ENCODE measurements around the gene CTBP1. TPM values are rescaled to one million over a fixed set of nuclear protein-coding genes. Genes with fewer than 3 reads are reported as not detected.

Gene CTBP1
- total RNA-seq, 1 donor from 2014 or later = 169 TPM

DNA sequence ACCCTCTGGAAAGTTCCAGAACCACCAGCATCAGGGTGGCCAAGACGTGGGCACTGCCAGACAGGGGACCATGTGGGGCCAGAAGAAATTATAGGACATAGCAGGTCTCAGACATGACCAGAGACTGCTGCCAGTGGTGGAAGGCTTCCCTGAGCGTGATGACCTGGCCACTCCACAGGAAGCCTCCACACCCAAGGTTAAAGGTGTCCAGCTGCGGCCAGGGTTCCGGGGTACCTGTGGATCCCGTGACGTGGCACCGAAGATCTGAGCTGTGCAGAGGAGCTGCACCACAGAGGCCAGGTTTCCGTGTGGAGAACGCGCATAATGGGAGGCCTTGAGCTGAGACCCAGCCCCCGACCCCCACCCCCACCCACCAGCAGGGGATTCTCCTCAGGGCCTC lies 16.4 kb upstream of the CTBP1 start:
- TF ChIP-seq, protein P1, sequence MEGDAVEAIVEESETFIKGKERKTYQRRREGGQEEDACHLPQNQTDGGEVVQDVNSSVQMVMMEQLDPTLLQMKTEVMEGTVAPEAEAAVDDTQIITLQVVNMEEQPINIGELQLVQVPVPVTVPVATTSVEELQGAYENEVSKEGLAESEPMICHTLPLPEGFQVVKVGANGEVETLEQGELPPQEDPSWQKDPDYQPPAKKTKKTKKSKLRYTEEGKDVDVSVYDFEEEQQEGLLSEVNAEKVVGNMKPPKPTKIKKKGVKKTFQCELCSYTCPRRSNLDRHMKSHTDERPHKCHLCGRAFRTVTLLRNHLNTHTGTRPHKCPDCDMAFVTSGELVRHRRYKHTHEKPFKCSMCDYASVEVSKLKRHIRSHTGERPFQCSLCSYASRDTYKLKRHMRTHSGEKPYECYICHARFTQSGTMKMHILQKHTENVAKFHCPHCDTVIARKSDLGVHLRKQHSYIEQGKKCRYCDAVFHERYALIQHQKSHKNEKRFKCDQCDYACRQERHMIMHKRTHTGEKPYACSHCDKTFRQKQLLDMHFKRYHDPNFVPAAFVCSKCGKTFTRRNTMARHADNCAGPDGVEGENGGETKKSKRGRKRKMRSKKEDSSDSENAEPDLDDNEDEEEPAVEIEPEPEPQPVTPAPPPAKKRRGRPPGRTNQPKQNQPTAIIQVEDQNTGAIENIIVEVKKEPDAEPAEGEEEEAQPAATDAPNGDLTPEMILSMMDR (IDR thresholded peaks at IDR 0.05) = no peak
- DNase-seq (no peak), ATAC-seq (no peak)
- Histone ChIP-seq H3K36me3 (no peaks in the 10 kb centered on the region), H3K27ac (no peak overlapping the region), H3K4me3 (no peak overlapping the region), H3K4me1 (no peaks in the 10 kb centered on the region), H3K9me3 (peaks cover 6% of the 10 kb centered on the region), H3K27me3 (no peaks in the 10 kb centered on the region)
- intact Hi-C loops (cut with DNase I) = no loop called here

DNA sequence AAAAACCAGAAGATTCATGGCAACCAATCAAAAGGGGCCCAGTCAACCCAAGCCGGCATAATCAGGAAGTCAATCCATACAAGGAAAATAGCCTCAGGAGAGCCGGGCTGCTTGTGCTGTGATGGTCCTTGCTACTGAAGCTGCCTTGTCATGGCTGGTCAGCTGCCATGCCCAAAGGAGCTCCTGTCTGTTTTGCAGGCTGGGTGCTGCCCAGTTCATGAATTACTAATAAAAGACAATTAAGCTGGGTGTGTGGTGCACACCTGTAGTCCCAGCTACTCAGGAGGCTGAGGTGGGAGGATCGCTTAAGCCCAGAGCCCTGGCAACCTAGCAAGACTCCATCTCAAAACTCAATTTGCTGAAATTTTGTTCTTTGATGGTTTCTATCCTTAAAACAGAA lies 16.0 kb upstream of the CTBP1 start:
- intact Hi-C loops (cut with DNase I) = no loop called here

DNA sequence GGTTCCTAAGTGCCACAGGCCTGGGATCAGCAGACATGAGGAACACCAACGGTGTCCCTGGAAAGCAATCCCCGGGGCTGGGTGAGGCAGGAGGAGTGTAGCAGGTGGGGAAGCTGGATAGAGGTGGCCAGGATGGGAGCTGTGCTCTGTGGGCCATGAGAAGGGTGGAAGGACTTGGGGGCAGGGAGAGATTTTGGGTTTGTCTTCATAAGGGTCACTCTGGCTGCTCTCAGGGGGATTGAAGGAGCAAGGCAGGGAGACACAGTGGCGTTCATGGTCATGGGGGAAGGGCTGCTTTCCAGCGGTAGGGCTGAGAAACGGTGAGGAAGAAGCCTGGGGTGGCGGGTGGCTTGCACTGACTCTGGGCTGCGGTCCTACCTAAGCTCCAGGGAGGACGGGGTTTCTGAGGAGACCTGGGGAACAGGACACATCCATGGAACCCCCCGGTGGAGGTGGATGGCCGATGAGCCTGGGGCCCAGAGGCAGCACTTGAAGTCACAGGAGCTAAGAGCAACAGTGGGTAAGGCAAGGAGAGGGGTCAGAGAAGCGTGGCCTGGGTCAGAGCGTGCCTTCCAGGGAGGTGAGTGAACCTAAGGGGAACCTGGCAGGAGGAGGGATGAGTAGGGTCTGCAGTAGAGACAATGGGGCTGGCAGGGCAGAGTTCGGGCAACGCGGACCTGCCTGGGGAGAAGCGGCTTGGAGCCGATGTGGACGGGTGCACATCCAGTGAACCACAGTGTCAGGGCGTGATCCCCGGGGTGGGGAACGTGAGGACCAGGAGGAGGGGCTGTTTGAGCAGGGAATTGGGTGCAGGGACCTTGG lies 12.4 kb upstream of the CTBP1 start:
- ATAC-seq (no peak), DNase-seq (no peak)
- no peak overlapping the region for H3K4me3 ChIP-seq
- TF ChIP-seq, protein P1 (IDR thresholded peaks at IDR 0.05) = no peak
- intact Hi-C loops (cut with DNase I) = no loop called here
- no peaks in the 10 kb centered on the region for H3K27me3 ChIP-seq
- no peaks in the 10 kb centered on the region for H3K36me3 ChIP-seq
- no peak overlapping the region for H3K27ac ChIP-seq
- H3K4me1 ChIP-seq = no peaks in the 10 kb centered on the region
- H3K9me3 ChIP-seq = no peaks in the 10 kb centered on the region

More for the DNA sequence above, 16.0 kb upstream of the CTBP1 start:
- DNase-seq (no peak), ATAC-seq (no peak)
- TF ChIP-seq, protein P1 (IDR thresholded peaks at IDR 0.05) = no peak
- H3K4me3 ChIP-seq = no peak overlapping the region
- H3K4me1 ChIP-seq = no peaks in the 10 kb centered on the region
- peaks cover 6% of the 10 kb centered on the region for H3K9me3 ChIP-seq
- H3K36me3 ChIP-seq = no peaks in the 10 kb centered on the region
- no peaks in the 10 kb centered on the region for H3K27me3 ChIP-seq
- no peak overlapping the region for H3K27ac ChIP-seq

DNA sequence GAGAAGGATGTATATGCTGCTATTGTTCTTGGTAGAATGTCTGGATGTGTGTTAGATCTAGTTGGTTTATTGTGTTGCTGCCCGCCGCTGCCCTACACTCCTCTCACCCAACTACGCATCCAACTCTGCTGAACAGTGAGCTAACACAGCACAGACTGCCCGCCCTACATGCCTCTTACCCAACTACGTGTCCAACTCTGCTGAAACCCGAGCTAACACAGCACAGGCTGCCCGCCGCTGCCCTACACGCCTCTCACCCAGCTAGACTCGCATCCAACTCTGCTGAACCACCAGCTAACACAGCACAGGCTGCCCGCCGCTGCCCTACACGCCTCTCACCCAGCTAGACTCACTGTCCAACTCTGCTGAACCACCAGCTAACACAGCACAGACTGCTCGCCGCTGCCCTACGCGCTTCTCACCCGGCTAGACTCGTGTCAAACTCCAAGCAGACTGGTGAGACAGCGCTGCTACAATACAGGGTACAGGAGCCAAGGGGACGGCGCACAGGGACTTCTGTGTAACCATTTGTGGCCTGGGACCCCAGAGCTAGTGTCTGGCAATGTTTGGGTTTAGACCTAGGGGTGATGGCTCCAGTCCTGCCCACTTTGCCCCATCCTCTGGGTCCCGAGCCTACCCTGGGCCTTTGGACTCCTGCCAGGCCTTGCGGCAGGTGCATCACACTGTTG lies 11.6 kb upstream of the CTBP1 start:
- DNase-seq (no peak), ATAC-seq (peak; percentile 15)
- no peak overlapping the region for H3K4me3 ChIP-seq
- TF ChIP-seq, protein P1 (IDR thresholded peaks at IDR 0.05) = no peak
- no peaks in the 10 kb centered on the region for H3K27me3 ChIP-seq
- H3K9me3 ChIP-seq = no peaks in the 10 kb centered on the region
- no peak overlapping the region for H3K27ac ChIP-seq
- H3K4me1 ChIP-seq = no peaks in the 10 kb centered on the region
- H3K36me3 ChIP-seq = no peaks in the 10 kb centered on the region
- intact Hi-C loops (cut with DNase I) = no loop called here

DNA sequence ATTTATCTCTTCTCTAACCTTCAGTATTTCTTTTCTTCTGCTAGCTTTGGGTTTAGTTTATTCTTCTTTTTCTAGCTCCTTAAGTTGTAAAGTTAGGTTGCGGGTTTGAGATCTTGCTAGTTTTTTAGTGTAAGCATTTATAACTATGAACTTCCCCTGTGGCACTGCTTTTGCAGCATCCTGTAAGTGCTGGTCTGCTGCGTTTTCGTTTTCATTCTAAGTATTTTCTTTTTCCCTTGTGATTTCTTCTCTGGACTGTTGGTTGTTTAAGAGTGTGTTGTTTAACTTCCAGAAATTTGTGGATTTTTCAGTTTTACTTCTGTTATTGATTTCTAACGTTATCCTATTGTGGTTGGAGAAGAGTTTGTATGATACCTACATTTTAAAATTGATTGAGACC lies 11.0 kb upstream of the CTBP1 start:
- TF ChIP-seq, protein P1 (IDR thresholded peaks at IDR 0.05) = no peak
- Histone ChIP-seq H3K4me3 (no peak overlapping the region), H3K9me3 (no peaks in the 10 kb centered on the region), H3K36me3 (no peaks in the 10 kb centered on the region), H3K27me3 (no peaks in the 10 kb centered on the region), H3K27ac (no peak overlapping the region), H3K4me1 (no peaks in the 10 kb centered on the region)
- intact Hi-C loops (cut with DNase I) = loop anchor here (10.0 kb wide), 1 partner anchor 85 kb away; the partner anchor contains the start of gene UVSSA
- DNase-seq = no peak
- no peak for ATAC-seq

All from upper lobe of right lung (tissue), 1 donor.